Measurements from ENCODE around the gene ATOH8.

ATOH8 gene

GRCh38 chr2:85718885-85719492 is 34.8 kb upstream of the ATOH8 start:
- DNase-seq (ENCODE audit: low spot score): no peak

DNA sequence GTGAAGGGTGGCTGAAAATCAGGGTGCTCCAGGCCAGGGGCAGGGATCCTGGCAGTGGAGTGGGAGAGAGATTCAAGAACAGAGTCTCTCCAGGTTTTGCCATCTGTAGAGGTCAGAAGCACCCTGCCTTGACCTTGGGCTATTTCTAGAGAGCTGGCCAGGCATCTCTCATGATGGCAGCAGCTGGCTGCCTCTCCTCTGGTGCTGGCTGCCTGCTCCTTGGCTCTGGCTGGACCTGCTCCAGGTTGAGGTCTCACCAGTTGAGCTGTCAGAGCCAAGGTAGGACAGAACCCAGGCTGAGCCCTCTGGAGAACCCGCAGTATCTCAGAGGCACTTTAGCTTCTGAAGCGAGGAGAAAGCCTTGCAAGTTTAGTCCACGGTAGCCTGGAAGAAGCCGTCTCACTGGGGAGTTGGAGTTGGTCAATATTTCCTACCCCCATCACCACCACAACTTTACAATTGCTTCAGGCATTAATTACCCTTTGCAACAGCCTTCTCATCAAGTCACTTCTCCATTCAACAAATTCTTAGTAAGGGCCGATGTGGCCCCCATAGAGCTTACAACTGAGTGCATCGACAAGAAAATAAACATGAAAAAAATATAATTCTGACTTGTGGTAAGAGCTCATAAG is 34.1 kb upstream of the ATOH8 start:
- DNase-seq (ENCODE audit: low spot score): no peak

- no peak for DNase-seq (ENCODE audit: low spot score)
These were observed 33.3 kb upstream of the ATOH8 start for GRCh38 chr2:85720533-85720932.

DNA sequence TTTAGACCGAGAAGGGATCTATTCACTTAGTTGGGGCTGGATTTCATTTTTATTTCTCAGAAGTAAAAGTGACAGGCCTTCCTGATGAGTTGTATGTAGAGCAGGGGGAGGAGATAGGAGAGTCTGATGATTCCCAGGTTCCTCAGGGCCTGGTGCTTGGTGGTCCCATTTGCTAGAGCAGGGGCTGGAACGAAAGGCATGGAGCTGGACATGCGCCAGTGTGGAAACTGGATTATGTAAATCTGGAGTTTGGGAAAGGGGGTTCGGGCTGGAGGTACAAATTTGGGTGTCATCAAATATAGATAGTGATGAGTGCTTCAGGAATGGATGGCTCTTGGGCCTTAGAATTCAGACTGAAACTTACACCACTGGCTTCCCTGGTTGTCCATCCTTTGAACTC is 32.1 kb upstream of the ATOH8 start:
- no peak for DNase-seq (ENCODE audit: low spot score)

- DNase-seq (ENCODE audit: low spot score): no peak
These were observed 31.3 kb upstream of the ATOH8 start for GRCh38 chr2:85722519-85722918.

- DNase-seq (ENCODE audit: low spot score): no peak
These were observed 30.0 kb upstream of the ATOH8 start for GRCh38 chr2:85723707-85724360.

GRCh38 chr2:85724731-85725181 is 29.0 kb upstream of the ATOH8 start:
- no peak for DNase-seq (ENCODE audit: low spot score)

- DNase-seq (ENCODE audit: low spot score): no peak
These were observed 28.3 kb upstream of the ATOH8 start for GRCh38 chr2:85725451-85725850.

DNA sequence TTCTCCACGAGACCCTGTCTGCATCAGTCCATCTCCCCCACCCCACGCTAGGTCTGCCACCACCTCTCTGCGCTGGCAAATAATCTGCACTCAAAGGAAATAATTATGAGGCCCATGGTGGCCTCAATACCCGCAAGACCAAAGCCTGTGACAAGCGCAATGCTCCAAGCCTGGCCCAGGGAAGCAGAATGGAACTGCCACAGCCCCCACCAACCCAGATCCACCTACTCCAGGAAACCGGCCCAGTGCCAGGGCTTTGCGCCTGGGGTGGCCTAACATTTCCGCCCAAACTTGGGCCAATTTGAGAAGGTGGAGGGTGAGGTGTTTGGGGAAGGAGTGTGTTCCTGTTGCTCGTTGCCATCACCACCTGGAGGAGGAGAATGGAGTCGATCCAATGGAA is 26.0 kb upstream of the ATOH8 start:
- DNase-seq (ENCODE audit: low spot score): no peak

- DNase-seq (ENCODE audit: low spot score): no peak
These were observed 25.4 kb upstream of the ATOH8 start for GRCh38 chr2:85728342-85728741.

GRCh38 chr2:85728883-85729824 is 24.6 kb upstream of the ATOH8 start:
- peak; percentile 25 for DNase-seq (ENCODE audit: low spot score)

DNA sequence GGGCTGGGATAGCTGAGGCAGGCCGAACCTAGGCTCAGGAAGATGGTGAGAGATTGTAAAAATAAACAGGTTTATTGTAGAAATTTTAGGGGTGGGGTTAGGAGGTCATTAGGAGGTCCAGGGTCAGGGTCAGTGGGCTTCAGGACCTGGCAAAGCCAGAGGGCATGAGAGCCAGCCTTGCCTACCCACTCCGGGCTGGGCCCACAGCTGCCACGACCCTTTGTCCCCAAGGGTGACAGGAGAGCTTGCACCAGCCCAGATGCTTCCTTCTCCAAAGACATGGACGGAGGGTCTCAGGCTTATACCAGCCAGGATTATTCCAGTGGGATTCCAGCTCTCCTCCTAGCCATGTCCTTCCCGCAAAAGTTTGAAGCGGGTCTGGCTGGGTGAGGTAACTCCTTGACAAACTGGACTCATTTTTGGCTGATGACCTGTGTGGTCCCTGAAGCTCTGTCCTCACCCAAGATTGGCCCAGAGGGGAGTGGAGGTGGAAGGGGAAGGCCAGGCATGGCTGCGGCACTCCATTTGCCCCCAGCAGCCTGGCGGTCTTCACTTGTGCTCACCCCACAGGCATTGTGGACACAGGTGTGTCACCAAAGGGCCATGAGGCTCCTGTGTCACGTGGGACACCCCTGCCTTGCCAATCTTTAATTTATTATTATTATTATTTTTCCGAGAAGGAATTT is 23.8 kb upstream of the ATOH8 start:
- no peak for DNase-seq (ENCODE audit: low spot score)

GRCh38 chr2:85730686-85731230 is 23.0 kb upstream of the ATOH8 start:
- no peak for DNase-seq (ENCODE audit: low spot score)

GRCh38 chr2:85731606-85732005 is 22.2 kb upstream of the ATOH8 start:
- DNase-seq (ENCODE audit: low spot score): no peak

GRCh38 chr2:85732467-85733120 is 21.2 kb upstream of the ATOH8 start:
- DNase-seq (ENCODE audit: low spot score): no peak

GRCh38 chr2:85733121-85733960 is 20.4 kb upstream of the ATOH8 start:
- DNase-seq (ENCODE audit: low spot score): no peak

DNA sequence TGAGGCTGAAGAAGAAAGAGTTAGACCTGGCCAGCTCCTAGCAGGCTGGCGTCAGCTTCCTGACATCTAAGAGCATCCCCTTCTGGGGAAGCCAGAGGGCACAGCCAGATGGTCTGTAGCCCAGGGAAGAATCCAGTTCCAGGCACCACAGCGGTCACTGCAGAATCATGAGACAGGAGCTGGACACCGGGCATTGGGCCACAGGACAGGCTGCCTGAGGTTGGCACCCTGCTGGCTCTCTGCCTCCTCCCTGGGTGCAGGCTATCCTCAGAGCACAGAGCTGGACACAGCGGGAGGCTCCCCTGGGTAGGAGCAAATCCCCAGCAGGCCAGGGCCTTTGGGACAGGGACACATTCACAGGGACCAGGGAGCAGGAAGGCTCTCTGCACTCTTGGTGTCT is 19.8 kb upstream of the ATOH8 start:
- no peak for DNase-seq (ENCODE audit: low spot score)

- no peak for DNase-seq (ENCODE audit: low spot score)
These were observed 18.7 kb upstream of the ATOH8 start for GRCh38 chr2:85734942-85735608.

- no peak for DNase-seq (ENCODE audit: low spot score)
These were observed 18.1 kb upstream of the ATOH8 start for GRCh38 chr2:85735691-85736090.
